IMR-90 (cell line): Measurements from ENCODE around the gene PCED1A. TPM values are rescaled to one million over a fixed set of nuclear protein-coding genes. Genes with fewer than 3 reads are reported as not detected.

Experiments used
- ATAC-seq: fragments of 200-7000 bp; cut with Tn5 transposase; 2 replicates; pipeline ENCODE4 v1.9.1; 2020; ENCODE audit warnings: low read depth, mild to moderate bottlenecking, moderate library complexity
- BruUV-seq: library from RNA; stranded (reverse); fragments of 400-500 nt; replicated peaks from 2 replicates; lab custom pipeline; 2021; lab: Mats Ljungman, UMichigan
- CTCF ChIA-PET: fragments of 300-600 bp; formaldehyde crosslinking; extraction: SDS; loops from one replicate; lab custom pipeline; 2021; ENCODE audit warnings: antibody characterized with exemption; lab: Yijun Ruan, JAX
- POLR2A ChIA-PET: fragments of 300-600 bp; sonication (Branson Sonifier 250); formaldehyde crosslinking; loops from one replicate; lab custom pipeline; 2022; ENCODE audit warnings: antibody characterized with exemption; ENCODE audit not compliant: unreplicated experiment; lab: Charles Lee
- DNase-seq: peaks from one replicate; pipeline ENCODE4 v3.0.0; 2013
- H2AFZ ChIP-seq: replicated peaks from 2 replicates; pipeline ENCODE3; 2013; ENCODE audit warnings: low read length, mild to moderate bottlenecking; ENCODE audit not compliant: poor library complexity
- H2AK5ac ChIP-seq: 2 replicates; pipeline ENCODE4 v1.6.1; 2013; ENCODE audit warnings: low read depth, low read length, inconsistent platforms
- H2AK9ac ChIP-seq: replicated peaks from 2 replicates; pipeline ENCODE3; 2013; ENCODE audit warnings: mild to moderate bottlenecking, low read depth, low read length, moderate library complexity; ENCODE audit not compliant: poor library complexity
- H2BK120ac ChIP-seq: 2 replicates; pipeline ENCODE4 v1.6.1; 2013; ENCODE audit warnings: low read depth, low read length, inconsistent platforms
- H2BK15ac ChIP-seq: 3 replicates; pipeline ENCODE4 v1.6.1; 2013; ENCODE audit warnings: low read depth, low read length, inconsistent platforms
- H2BK20ac ChIP-seq: 2 replicates; pipeline ENCODE4 v1.6.1; 2013; ENCODE audit warnings: low read depth, mild to moderate bottlenecking, inconsistent platforms, low read length, moderate library complexity
- H2BK5ac ChIP-seq: 2 replicates; pipeline ENCODE4 v1.6.1; 2013; ENCODE audit warnings: mild to moderate bottlenecking, low read depth, low read length, inconsistent platforms; ENCODE audit not compliant: poor library complexity, severe bottlenecking
- H3K14ac ChIP-seq: replicated peaks from 2 replicates; pipeline ENCODE4 v1.6.1; 2013; ENCODE audit warnings: low read depth, low read length, inconsistent platforms
- H3K18ac ChIP-seq: 2 replicates; pipeline ENCODE4 v1.6.1; 2013; ENCODE audit warnings: low read depth, low read length, control low read depth
- H3K23ac ChIP-seq: 2 replicates; pipeline ENCODE4 v1.6.1; 2013; ENCODE audit warnings: low read depth, low read length, inconsistent platforms
- H3K27ac ChIP-seq: 2 replicates; pipeline ENCODE4 v1.5.1; 2013; ENCODE audit warnings: mild to moderate bottlenecking, control low read depth, low read length; ENCODE audit not compliant: insufficient read depth
- H3K27me3 ChIP-seq: 2 replicates; pipeline ENCODE4 v1.6.1; 2013; ENCODE audit warnings: low read length; ENCODE audit not compliant: control insufficient read depth, insufficient read depth
- H3K36me3 ChIP-seq: 2 replicates; pipeline ENCODE4 v1.6.1; 2013; ENCODE audit warnings: low read length, mixed read lengths; ENCODE audit not compliant: control insufficient read depth, insufficient read depth
- H3K4ac ChIP-seq: 2 replicates; pipeline ENCODE4 v1.6.1; 2013; ENCODE audit warnings: low read depth, low read length, inconsistent platforms
- H3K4me1 ChIP-seq: 2 replicates; pipeline ENCODE4 v1.6.1; 2013; ENCODE audit warnings: low read length, mixed read lengths; ENCODE audit not compliant: control insufficient read depth, insufficient read depth
- H3K4me2 ChIP-seq: 2 replicates; pipeline ENCODE4 v1.6.1; 2013; ENCODE audit warnings: low read depth, mild to moderate bottlenecking, control low read depth, low read length, moderate library complexity
- H3K4me3 ChIP-seq: 2 replicates; pipeline ENCODE4 v1.5.1; 2013; ENCODE audit warnings: low read depth, mild to moderate bottlenecking, control low read depth, low read length, moderate library complexity; ENCODE audit not compliant: insufficient read depth
- H3K56ac ChIP-seq: 2 replicates; pipeline ENCODE4 v1.6.1; 2013; ENCODE audit warnings: low read length, inconsistent platforms; ENCODE audit not compliant: insufficient read depth; ENCODE audit errors: extremely low read depth
- H3K79me1 ChIP-seq, 2 experiments: 2 replicates each; pipeline ENCODE4 v1.6.1; 2013; ENCODE audit warnings: low read length in 2 of 2, inconsistent platforms in 1 of 2, low read depth in 1 of 2
- H3K9ac ChIP-seq: 2 replicates; pipeline ENCODE4 v1.6.1; 2013; ENCODE audit warnings: low read depth, low read length, control low read depth
- H3K9me1 ChIP-seq: 2 replicates; pipeline ENCODE4 v1.6.1; 2013; ENCODE audit warnings: low read length, inconsistent platforms; ENCODE audit not compliant: insufficient read depth
- H3K9me3 ChIP-seq: 2 replicates; pipeline ENCODE4 v1.6.1; 2013; ENCODE audit warnings: low read length; ENCODE audit not compliant: control insufficient read depth, insufficient read depth
- H4K20me1 ChIP-seq: 2 replicates; pipeline ENCODE4 v1.6.1; 2013; ENCODE audit warnings: low read length, inconsistent platforms; ENCODE audit not compliant: insufficient read depth
- H4K5ac ChIP-seq: 2 replicates; pipeline ENCODE4 v1.6.1; 2013; ENCODE audit warnings: mild to moderate bottlenecking, low read depth, low read length, control low read depth
- H4K8ac ChIP-seq, 2 experiments: 2 replicates each; pipeline ENCODE4 v1.6.1; 2013; ENCODE audit warnings: low read depth in 2 of 2, low read length in 2 of 2, control low read depth in 1 of 2, inconsistent platforms in 1 of 2
- H4K91ac ChIP-seq: 2 replicates; pipeline ENCODE4 v1.6.1; 2013; ENCODE audit warnings: low read depth, low read length, inconsistent platforms; ENCODE audit not compliant: insufficient read depth
- BHLHE40 ChIP-seq: fragments of 150-350 bp; IDR thresholded peaks from 2 replicates; pipeline ENCODE4 v1.6.1; 2016; ENCODE audit warnings: mild to moderate bottlenecking, low read depth, low read length
- CEBPB ChIP-seq: IDR thresholded peaks from 2 replicates; pipeline ENCODE4 v1.6.1; 2012; ENCODE audit warnings: low read depth, low read length, improper control_type of control experiment
- CHD1 ChIP-seq: IDR thresholded peaks from 2 replicates; pipeline ENCODE4 v1.6.1; 2012; ENCODE audit warnings: low read depth, low read length, improper control_type of control experiment
- CTCF ChIP-seq: conservative IDR thresholded peaks from 2 replicates; pipeline ENCODE4 v1.5.1; 2012; ENCODE audit warnings: mild to moderate bottlenecking, low read depth, low read length, improper control_type of control experiment
- ELK1 ChIP-seq: fragments of 150-350 bp; IDR thresholded peaks from 2 replicates; pipeline ENCODE4 v1.6.1; 2016; ENCODE audit warnings: low read depth, mild to moderate bottlenecking, low read length, moderate library complexity, borderline replicate concordance
- FOS ChIP-seq: fragments of 150-350 bp; IDR thresholded peaks from 2 replicates; pipeline ENCODE4 v1.6.1; 2016; ENCODE audit warnings: low read depth, low read length
- MAFK ChIP-seq: IDR thresholded peaks from 2 replicates; pipeline ENCODE4 v1.6.1; 2012; ENCODE audit warnings: low read depth, low read length, improper control_type of control experiment
- MAZ ChIP-seq: IDR thresholded peaks from 2 replicates; pipeline ENCODE4 v1.6.1; 2012; ENCODE audit warnings: low read depth, mild to moderate bottlenecking, low read length, improper control_type of control experiment, moderate library complexity, borderline replicate concordance
- MXI1 ChIP-seq: IDR thresholded peaks from 2 replicates; pipeline ENCODE4 v1.6.1; 2012; ENCODE audit warnings: low read depth, mild to moderate bottlenecking, low read length, moderate library complexity, borderline replicate concordance
- NFE2L2 ChIP-seq: fragments of 150-350 bp; IDR thresholded peaks from 2 replicates; pipeline ENCODE4 v1.6.1; 2016; ENCODE audit warnings: low read depth, mild to moderate bottlenecking, low read length
- POLR2A ChIP-seq: IDR thresholded peaks from 2 replicates; pipeline ENCODE4 v1.6.1; 2012; ENCODE audit warnings: mild to moderate bottlenecking, low read depth, low read length
- RAD21 ChIP-seq: IDR thresholded peaks from 2 replicates; pipeline ENCODE4 v1.6.1; 2012; ENCODE audit warnings: low read length, improper control_type of control experiment
- RCOR1 ChIP-seq: IDR thresholded peaks from 2 replicates; pipeline ENCODE4 v1.6.1; 2012; ENCODE audit warnings: mild to moderate bottlenecking, low read length, improper control_type of control experiment; ENCODE audit not compliant: insufficient replicate concordance
- RFX5 ChIP-seq: IDR thresholded peaks from 2 replicates; pipeline ENCODE4 v1.8.0; 2012; ENCODE audit warnings: low read depth, mild to moderate bottlenecking, low read length, moderate library complexity
- SMC3 ChIP-seq: fragments of 150-350 bp; IDR thresholded peaks from 2 replicates; pipeline ENCODE4 v1.6.1; 2016; ENCODE audit warnings: low read depth, mild to moderate bottlenecking, antibody characterized with exemption, low read length, moderate library complexity
- USF2 ChIP-seq: fragments of 150-350 bp; IDR thresholded peaks from 2 replicates; pipeline ENCODE4 v1.6.1; 2017; ENCODE audit warnings: mild to moderate bottlenecking, antibody characterized with exemption, low read length, low read depth
- WGBS, 2 experiments: methylation state at CpG; one replicate each; pipeline versions ENCODE4 v1.1.5 to v1.1.7; 2013; ENCODE audit warnings: missing lambda C conversion rate in 2 of 2; ENCODE audit not compliant: insufficient read length in 1 of 2; ENCODE audit errors: extremely low coverage in 2 of 2; 5-methylcytosine and 5-hydroxymethylcytosine counted together
- dilution Hi-C: fragments of 300-500 bp; cut with HindIII; formaldehyde crosslinking; loops from one replicate; pipeline ENCODE4 v1.14.3; 2018; ENCODE audit warnings: low sequenced_read_pairs; ENCODE audit not compliant: unreplicated experiment
- in situ Hi-C: fragments of 300-500 bp; cut with MboI; formaldehyde crosslinking; loops from 3 replicates; pipeline ENCODE4 v1.14.3; 2019; ENCODE audit warnings: low sequenced_read_pairs, inconsistent platforms, mixed read lengths
- intact Hi-C: fragments of 100-400 bp; cut with micrococcal nuclease; formaldehyde crosslinking; loops from 2 replicates; pipeline ENCODE4 v1.10.0; 2022
- polyA plus RNA-seq, 3 experiments: library from polyadenylated mRNA; depleted of rRNA; stranded (reverse); fragments of >200 nt; gene quantifications; 2 replicates each; pipeline ENCODE4 v1.2.3, GENCODE V29; 2012; ENCODE audit warnings: low replicate concordance in 1 of 3
- total RNA-seq: library from RNA; depleted of rRNA; stranded (reverse); fragments of >200 nt; gene quantifications from 2 replicates; pipeline ENCODE4 v1.2.3, GENCODE V29; 2012

The PCED1A gene
- total and polyA plus RNA-seq, 2 of the 4 experiments (the other 2 are of a cell fraction) = 9.7 to 33.4 TPM

GRCh38 chr20:2847802-2848201 lies 7.3 kb upstream of the PCED1A start:
- ATAC-seq = no peak
- Histone ChIP-seq H3K27me3 (no peaks in the 10 kb centered on the region), H3K4me1 (peaks cover 3% of the 10 kb centered on the region; the same call in 1 of the 2 replicates), H4K91ac (no peak overlapping the region), H3K14ac (no peak overlapping the region), H2BK5ac (no peak overlapping the region), H3K18ac (no peak overlapping the region), H2AK9ac (no peak overlapping the region), H3K27ac (no peak overlapping the region), H3K79me1 (peaks cover 20 to 43% of the 10 kb centered on the region in 2 experiments), H3K56ac (no peak overlapping the region), H3K9ac (no peak overlapping the region), H4K20me1 (peaks cover 4% of the 10 kb centered on the region; the same call in 1 of the 2 replicates), H2AFZ (no peak overlapping the region), H3K4ac (no peak overlapping the region), H3K9me1 (no peaks in the 10 kb centered on the region; the same call in 1 of the 2 replicates), H4K5ac (no peak overlapping the region), H2AK5ac (no peak overlapping the region), H3K4me3 (no peak overlapping the region), H2BK15ac (no peak overlapping the region), H3K9me3 (no peaks in the 10 kb centered on the region), H2BK20ac (no peak overlapping the region), H4K8ac (no peak overlapping the region), H3K4me2 (no peak overlapping the region), H3K23ac (no peak overlapping the region), H3K36me3 (peaks cover 3% of the 10 kb centered on the region; the same call in 1 of the 2 replicates), H2BK120ac (no peak overlapping the region)
- DNase-seq = no peak
- TF ChIP-seq FOS (no peak), NFE2L2 (no peak), RAD21 (no peak), MXI1 (no peak), SMC3 (no peak), CEBPB (no peak), MAFK (no peak), USF2 (no peak), BHLHE40 (no peak), MAZ (no peak), CTCF (no peak), POLR2A (no peak), RCOR1 (no peak), RFX5 (no peak), CHD1 (no peak), ELK1 (no peak)
- in situ Hi-C loops = loop anchor here (25.0 kb wide), 1 partner anchor 336 kb away; the partner anchor contains the start of gene ZNF343
- 83% methylated on average over 2 of the region's 4 CpGs; no CpG with 5 or more reads in 1 of the 2 experiments for WGBS, 2 experiments
- intact Hi-C loops = no loop called here
- no TSS peak for BruUV-seq
- CTCF ChIA-PET = no interaction called here
- dilution Hi-C loops = no loop called here
- POLR2A ChIA-PET = no interaction called here
